Stimulated activated CD8-positive, alpha-beta memory T cell treated with anti-CD3 and anti-CD28 coated beads, Interleukin-15, amount 100 ng/mL, for 1 hour (primary cell): ENCODE data around the gene ZNF140.

ENCODE experiments used
- DNase-seq: peaks from one replicate; pipeline ENCODE4 v3.0.0-alpha.2; 2020; ENCODE audit warnings: low read depth

ZNF140 gene

DNA sequence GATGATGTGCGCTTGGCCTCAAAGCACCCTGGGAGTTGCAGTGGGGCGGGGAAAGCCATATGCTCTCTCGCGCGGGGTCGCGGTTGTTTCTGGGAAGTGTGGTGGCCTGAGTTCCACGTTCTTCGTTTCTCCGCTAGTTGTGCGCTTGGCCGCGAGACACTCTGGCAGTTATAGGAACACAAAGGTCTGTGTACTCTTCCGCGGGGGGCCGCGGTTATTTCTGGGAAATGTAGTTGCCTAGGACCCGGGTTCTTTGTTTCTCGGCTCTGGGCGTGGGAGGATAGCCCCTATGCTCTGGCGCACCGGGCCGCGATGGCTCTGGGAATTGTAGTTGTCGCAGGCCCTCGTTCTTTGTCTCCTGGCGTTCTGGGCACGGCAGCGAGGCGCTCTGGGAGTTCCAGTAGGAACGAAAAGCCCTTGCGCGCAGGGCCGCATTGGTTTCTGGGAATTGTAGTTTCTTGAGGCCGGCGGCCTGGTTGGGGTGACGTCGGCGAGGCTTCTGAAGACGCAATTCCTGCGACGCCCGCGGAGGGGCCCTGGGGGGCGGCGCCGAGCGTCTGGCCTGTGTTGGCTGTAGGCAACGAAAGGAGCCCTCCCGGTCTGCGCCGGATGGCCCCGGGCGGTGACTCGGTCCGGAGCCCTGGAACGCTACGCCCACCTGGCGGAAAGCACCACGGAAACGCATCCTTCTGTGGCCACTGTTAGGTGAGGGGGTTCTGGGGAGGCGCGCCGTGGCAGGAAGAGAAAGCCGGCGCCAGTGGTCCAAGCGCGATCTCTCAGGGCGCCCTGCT is at the start of gene ZNF140:
ZNF140 (plus strand) TSS at position 556 of the 791 bp plus-strand sequence. CDS start 398 bp downstream, outside the sequence.
- peak; percentile 85 for DNase-seq

DNA sequence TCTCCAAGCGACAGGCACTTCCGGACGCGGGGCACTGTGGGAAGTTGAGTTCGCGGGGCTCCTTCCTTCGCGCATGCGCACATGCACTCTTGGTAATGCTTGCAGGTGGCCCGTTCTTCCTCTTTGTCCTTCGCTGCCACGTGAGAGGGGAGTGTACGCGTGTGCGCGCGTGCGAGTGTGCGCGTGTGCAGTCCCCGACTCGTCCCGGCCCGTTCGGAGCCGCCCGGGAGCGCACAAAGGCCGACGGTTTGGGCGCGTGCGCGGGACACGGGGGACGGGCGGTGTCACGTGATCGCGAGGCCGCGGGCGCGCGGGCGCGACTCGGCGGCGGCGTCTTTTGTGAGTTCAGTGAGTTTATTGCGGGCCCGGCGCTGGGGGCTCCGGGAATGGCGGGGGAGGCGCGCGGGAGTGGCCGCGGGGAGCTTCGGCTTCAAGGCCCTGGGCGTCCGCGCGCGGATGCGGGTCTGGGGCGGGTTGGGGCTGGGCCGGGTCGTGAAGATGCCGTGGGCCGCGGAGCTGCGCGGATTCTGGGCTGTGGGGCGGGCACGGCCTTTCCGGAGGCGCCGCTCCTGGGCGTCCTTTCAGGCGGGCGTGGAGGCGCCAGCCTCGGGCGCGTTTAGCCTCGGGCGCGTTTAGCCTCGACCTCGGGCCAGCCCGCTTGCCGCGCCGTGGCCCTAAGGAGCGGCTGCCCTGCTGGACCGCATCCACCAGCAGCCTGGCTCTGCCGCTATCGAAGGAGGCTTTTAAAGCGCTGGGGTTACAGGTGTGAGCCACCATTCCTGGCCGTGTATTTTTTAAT is 43.3 kb upstream of the ZNF140 start, which contains the start of gene ZNF84:
ZNF84 (plus strand) TSS at position 303 of the 799 bp plus-strand sequence. CDS start 3,959 bp downstream, outside the sequence.
- peak; percentile 93 for DNase-seq

DNA sequence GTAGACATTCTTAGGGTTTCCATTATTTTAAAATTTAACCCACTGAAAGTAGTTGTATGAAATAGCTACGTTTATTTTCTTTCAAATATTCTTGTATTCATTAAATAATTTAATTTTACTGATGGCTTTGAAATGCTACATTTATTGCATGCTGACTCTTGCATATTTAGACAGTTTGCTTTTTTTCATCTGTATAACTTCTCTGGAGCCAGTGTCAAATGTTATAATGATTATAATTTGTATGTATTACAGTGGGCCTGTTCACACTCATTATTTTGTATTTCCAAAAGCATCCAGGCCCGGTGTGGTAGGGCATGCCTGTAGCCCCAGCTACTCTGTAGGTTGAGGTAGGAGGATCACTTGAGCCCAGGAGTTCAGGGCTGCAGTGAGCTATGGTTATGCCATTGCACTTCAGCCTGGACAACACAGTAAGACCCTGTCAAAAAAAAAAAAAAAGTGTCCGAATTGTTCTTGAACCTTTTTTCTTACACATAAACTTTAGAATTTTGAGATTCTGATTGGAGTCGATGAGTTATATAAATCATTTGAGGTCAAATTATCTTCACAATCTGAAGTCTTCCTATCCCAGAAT is 42.5 kb upstream of the ZNF140 start:
- no peak for DNase-seq

DNA sequence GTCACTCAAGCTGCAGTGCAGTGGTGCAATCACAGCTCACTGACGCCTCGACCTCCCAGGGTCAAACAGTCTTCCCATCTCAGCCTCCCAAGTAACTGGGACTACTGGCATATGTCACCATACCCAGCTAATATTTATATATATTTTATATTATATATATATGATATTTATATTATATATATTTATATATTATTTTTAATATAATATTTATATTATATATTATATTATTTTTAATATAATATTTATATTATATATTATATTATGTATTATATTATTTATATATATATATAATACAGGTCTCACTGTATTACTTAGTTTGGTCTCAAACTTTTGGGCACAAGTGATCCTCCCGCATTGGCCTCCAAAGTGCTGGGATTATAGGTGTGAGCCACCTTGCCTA is 34.0 kb upstream of the ZNF140 start:
- DNase-seq = no peak

DNA sequence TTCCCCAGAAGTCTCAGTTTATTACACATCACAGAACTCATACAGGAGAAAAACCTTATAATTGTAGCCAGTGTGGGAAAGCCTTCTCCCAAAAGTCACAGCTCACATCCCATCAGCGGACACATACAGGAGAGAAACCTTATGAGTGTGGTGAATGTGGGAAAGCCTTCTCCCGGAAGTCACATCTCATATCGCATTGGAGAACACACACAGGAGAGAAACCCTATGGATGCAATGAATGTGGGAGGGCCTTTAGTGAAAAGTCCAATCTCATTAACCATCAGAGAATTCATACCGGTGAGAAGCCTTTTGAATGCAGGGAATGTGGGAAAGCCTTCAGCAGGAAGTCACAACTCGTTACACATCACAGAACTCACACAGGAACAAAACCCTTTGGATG is 23.3 kb upstream of the ZNF140 start:
- DNase-seq = no peak

DNA sequence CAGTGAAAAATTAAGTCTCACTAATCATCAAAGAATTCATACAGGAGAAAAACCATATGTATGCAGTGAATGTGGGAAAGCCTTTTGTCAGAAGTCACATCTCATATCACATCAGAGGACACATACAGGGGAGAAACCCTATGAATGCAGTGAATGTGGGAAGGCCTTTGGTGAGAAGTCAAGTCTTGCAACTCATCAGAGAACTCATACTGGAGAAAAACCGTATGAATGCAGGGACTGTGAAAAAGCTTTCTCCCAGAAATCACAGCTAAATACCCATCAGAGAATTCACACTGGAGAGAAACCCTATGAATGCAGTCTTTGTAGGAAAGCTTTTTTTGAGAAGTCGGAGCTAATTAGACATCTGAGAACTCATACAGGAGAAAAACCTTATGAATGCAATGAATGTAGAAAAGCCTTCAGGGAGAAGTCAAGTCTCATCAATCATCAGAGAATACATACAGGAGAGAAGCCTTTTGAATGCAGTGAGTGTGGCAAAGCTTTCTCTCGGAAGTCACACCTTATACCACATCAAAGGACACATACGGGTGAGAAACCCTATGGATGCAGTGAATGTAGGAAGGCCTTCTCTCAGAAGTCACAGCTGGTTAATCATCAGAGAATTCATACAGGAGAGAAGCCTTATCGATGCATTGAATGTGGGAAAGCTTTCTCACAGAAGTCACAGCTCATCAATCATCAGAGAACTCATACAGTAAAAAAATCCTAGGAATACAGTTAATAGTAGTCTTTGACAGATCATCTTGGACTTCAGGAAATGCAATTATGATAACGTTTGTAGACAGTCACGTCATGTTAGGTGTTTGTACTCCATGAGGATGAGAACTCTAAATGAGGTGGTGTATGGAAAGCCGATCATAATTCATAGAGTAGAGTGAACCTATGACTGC is 22.3 kb upstream of the ZNF140 start:
- no peak for DNase-seq

DNA sequence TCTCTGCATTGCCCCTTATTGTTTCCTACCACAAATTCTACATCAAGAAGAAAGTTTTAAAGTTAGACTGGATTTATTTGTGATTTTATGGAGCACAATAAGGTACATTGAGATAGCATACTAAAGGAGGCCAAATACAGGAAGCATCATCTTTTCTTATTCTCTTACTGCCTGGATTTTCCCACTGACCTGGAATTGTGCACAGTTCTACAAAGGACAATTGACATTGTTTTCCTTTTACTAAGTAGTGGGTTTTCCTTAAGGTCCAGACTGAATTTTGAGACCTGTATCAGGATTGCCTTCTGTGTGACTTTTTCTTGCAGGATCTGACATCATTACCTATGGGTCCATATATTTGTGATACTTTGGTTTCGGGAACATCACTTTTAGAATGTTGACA is 18.8 kb upstream of the ZNF140 start:
- no peak for DNase-seq

DNA sequence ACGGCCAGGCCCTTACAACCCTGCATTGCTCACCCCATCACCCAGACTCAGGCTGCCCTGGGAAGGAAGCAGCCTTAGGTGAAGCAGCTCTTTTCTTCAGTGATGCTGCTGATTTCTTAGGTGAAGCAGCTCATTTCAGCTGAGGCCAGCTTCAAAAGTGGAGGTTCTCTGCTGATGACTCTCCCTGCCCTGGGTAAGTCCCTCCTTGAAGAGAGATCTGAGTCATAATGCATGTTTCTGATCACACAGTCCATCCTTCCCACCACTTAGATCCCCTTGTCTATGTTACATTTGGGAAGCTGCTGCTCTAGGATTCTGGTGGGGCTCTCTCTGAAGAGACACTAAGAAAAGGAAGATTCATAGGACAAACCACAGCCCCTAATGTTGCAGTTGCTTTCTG is 17.2 kb upstream of the ZNF140 start:
- no peak for DNase-seq

DNA sequence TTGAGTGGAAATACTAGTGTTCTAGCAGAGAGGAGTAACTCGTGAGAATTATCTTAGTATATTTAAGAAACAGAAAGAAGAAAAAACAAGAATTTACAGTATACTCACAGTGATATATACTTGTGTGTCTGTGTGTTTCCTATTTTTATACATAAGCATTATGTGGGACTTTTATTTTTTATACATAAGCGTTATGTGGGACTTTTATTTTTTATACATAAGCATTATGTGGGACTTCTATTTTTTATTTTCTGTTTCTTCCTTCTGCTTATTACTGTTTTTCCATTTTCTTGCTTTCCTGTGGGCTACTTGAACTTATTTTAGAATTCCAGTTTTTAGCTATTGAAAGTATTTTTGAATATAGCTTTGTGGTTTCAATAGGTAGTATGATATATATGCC is 6.9 kb upstream of the ZNF140 start:
- no peak for DNase-seq

DNA sequence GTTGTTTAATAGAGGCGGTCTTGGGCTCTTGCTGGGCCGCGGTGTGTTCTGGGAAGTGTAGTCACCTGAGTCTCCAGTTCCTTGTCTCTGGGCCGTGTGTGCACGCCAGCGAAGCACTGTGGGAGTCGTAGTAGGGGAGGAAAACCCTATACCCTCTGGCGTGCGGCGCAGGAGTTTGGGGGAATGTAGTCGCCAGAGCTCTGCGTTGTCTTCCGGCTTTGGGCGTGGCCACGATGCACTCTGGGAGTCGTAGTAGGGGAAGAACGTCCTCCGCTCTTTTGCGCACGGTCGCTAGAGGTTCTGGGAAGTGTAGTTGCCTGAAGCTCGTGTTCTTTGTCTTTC is 726 bp upstream of the ZNF140 start:
- peak; percentile 88 for DNase-seq

DNA sequence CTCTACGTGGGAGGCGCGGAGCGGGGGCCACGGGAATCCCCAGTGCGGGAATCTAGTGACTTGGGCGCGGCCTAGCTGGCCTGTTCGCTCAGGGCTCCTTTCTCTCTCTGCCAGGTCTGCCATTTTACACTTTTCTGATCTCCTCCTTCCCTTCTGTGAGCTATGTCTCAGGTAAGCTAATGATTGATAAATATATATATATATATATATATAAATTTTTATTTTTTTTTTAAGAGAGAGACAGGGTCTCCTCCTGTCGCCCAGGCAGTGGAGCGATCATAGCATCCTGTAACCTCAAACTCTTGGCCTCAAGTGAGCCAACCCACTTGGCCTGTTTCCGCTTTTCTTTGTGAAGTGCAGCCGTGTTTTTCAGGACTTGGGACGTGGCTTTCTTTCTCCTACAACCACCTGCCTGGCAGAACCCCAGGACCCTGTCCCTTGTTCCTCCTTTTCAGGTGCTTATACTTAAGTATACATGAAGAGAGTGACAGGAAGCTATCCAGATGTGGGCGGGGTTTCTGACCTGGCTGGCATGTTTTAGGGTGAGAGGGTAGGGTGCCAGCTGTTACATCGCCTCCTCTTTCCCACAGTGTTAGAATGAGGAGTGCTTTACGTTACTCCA is 547 bp downstream of the ZNF140 start:
- DNase-seq = no peak

DNA sequence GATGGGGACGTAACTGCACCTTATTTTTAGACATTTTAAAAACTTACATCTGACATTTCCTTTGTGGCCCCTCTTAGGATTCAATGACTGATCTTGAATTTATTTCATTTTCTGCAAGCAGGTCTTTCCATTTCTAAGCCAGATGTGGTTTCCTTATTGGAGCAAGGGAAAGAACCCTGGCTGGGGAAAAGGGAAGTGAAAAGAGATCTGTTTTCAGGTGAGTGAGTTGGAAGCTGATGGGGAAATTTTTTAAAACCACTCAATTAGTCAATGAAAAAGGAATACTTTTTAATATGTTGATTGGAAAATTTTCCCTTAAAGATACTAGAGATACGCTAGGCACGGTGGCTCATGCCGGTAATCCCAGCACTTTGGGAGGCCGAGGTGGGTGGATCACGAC is 2.6 kb downstream of the ZNF140 start:
- no peak for DNase-seq

DNA sequence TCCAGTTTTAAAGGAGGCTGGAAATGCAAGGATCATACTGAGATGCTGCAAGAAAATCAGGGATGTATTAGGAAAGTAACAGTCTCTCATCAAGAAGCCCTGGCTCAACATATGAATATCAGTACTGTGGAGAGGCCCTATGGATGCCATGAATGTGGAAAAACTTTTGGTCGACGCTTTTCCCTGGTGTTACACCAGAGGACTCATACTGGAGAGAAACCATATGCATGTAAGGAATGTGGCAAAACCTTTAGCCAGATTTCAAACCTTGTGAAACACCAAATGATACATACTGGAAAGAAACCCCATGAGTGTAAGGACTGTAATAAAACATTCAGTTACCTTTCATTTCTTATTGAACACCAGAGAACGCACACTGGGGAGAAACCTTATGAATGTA is 24.9 kb downstream of the ZNF140 start:
- DNase-seq = no peak

DNA sequence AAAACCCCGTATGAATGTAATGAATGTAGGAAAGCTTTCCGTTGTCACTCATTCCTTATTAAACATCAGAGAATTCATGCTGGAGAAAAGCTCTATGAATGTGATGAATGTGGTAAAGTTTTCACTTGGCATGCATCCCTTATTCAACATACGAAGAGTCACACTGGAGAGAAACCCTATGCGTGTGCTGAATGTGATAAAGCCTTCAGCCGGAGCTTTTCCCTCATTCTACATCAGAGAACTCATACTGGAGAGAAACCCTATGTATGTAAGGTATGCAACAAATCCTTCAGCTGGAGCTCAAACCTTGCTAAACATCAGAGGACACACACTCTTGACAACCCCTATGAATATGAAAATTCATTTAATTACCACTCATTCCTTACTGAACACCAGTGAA is 25.5 kb downstream of the ZNF140 start:
- no peak for DNase-seq

DNA sequence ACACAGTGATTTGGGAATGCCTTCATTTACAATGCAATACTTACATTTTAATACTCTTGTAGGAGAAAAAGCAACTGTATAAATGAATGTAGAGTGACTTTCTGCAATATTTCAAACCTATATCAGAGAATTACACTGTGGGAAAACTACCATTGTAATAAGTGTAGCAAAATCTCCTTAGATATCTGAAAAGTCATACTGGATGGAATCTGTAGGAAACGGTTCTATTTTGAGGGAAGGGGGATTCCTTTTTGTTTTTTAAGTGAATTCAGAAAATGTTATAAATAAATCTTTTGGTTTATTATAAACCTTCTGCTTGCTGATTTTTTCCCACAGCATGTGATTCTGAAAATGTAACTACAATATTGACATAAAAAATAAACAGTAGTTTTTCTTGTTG is 26.4 kb downstream of the ZNF140 start:
- DNase-seq = no peak

DNA sequence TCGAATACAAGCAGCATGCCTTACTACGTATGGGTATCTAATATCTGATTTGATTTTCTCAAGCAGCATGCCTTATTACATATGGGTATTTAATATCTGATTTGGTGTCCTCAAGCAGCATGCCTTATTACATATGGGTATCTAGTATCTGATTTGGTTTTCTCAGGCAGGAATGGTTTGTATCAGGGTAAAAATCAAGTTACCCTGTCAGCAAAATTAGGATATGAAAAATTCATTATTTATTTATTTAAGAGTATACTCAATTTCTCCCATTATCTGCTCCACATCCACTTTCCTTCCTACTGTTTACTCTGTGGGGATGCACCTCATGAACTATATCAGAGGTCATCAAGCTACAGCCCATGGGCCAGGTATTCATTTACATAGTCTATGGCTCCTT is 27.4 kb downstream of the ZNF140 start:
- DNase-seq = no peak

DNA sequence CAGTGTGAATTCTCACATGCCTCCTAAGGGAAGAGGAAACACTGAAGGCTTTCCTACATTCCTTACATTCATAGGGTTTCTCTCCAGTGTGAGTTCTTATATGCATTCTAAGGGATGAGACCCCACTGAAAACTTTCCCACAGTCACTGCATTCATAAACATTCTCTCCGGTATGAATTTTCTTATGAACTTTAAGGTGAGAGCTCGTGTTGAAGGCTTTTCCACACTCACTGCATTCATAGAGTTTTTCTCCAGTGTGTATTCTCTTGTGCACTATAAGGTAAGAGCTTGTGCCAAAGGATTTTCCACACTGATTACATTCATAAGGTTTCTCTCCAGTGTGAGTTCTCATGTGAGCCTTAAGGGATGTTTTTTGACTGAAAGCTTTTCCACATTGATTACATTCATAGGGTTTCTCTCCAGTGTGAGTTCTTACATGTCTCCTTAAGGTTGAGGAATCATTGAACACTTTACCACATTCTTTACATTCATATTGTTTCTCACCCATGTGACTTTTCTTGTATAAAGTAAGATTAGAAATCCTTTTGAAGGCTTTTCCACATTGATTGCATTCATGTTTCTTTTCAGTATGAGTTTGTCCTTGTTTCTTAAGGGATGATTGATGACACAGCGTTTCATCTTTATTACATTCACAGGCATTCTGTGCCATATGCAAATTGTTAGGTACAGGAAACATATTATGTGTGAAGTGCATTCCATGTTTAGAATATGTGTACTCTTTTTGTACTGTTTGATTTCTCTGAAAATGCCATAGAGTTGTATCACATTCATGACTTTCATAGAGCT is 39.9 kb downstream of the ZNF140 start:
- no peak for DNase-seq

DNA sequence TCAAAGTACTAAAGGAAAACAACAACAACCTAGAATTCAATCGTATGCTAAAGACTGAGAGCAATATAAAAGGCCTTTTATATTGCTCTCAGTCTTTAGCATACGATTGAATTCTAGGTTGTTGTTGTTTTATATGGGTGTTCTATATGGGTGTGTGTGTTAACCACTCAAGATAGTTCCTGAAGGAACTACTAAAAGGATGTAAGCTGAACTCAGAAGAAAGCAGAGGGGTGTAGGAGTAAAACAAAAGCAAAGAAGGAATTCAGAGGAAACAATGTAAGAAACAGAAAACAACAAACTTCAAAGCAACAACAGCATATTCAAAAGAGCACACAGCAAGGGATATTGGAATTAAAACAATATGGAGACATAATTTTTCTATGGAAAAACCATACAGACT is 44.0 kb downstream of the ZNF140 start:
- no peak for DNase-seq

DNA sequence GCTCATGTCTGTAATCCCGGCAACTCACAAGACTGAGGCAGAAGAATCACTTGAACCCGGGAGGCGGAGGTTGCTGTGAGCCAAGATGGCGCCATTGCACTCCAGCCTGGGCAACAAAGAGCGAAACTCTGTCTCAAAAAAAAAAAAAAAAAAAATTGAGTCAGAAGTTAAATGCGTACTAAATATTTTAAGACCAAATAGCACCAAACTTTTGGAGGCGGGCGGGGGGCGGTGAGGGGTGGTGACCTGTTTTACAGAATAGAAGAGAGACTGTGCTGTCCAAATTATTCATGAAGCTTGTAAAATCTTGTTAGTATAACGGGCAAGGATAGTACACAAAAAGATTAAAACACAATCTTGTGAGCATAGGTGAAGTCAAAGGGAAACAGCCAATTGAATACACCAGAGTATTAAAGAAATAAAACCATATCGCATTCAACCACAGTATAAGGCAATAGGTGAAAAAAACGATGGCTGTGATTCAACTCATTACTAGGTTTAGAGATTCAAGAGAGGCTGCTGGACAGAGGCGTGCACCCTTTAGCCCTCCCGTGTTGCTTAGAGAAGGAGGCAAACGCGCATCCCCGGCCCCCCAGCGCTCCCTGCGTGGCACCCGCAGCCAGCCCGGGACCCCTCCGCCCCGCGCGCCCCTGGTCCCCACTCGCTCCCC is 48.8 kb downstream of the ZNF140 start:
- no peak for DNase-seq
